Tibial artery (tissue), 4 donors: ENCODE data around the gene VCL.
A peak's percentile ranks its signal among the peaks of the same experiment; 100 is the strongest.

ENCODE experiments used
- DNase-seq, 2 donors: peaks; one replicate each; pipeline ENCODE4 v3.0.0-alpha.2; 2019
- H3K27ac ChIP-seq, 2 donors: fragments of 200-600 bp; sonication (generic) in 1 of 2; 1 replicate in 1 of 2; 2 replicates in 1 of 2; pipeline ENCODE4 v1.5.1; 2018 to 2019; ENCODE audit warnings: mild to moderate bottlenecking in 1 of 2
- H3K27me3 ChIP-seq, 2 donors: fragments of 200-600 bp; sonication (generic) in 1 of 2; one replicate each; pipeline versions ENCODE4 v1.5.1 to v1.6.0; 2016 to 2019
- H3K36me3 ChIP-seq, 3 donors: fragments of 200-600 bp; sonication (generic) in 2 of 3; one replicate each; pipeline ENCODE4 v1.5.1; 2016 to 2019; ENCODE audit warnings: mild to moderate bottlenecking in 2 of 3
- H3K4me1 ChIP-seq, 4 donors: fragments of 200-600 bp; sonication (generic) in 2 of 4; 1 replicate in 3 of 4; 2 replicates in 1 of 4; pipeline ENCODE4 v1.5.1; 2016 to 2019
- H3K4me3 ChIP-seq, 2 donors: fragments of 200-600 bp; sonication (generic) in 1 of 2; 1 replicate in 1 of 2; 2 replicates in 1 of 2; pipeline ENCODE4 v1.5.1; 2018 to 2019; ENCODE audit warnings: mild to moderate bottlenecking in 2 of 2
- H3K9me3 ChIP-seq, 3 donors: fragments of 200-600 bp; sonication (generic) in 1 of 3; one replicate each; pipeline ENCODE4 v1.5.1; 2016 to 2019
- CTCF ChIP-seq, 2 experiments: fragments of 200-600 bp in 1 of 2; fragments of 450-650 bp in 1 of 2; IDR thresholded peaks; one replicate each; pipeline ENCODE4 v1.5.1; 2017 to 2019; ENCODE audit warnings: antibody characterized with exemption in 2 of 2, mild to moderate bottlenecking in 1 of 2, moderate library complexity in 1 of 2
- intact Hi-C: fragments of 100-400 bp; cut with DNase I; formaldehyde crosslinking; loops from one replicate; pipeline ENCODE4 v1.15.0; 2023; ENCODE audit warnings: low total_unique reads

Gene VCL

DNA sequence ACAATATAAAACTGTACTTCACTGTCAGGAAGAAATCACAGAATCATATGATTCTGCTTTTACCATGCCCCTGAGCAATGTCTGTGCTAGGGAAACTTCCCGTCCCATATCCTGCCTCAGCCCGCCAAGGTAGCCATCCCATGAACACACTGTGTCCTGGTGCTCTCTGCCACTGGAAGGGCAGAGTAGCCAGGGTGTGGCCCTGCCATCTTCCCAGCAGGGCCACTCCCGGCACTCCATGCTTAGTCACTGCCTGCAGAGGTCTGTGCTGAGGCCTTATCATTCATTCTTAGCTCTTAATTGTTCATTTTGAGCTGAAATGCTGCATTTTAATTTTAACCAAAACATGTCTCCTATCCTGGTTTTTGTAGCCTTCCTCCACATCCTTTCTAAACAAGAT is 120.9 kb downstream of the VCL start:
- Histone ChIP-seq H3K4me3 (no peak overlapping the region), H3K4me1 (peaks cover 0 to 23% (median 5%) of the 10 kb centered on the region in 4 donors), H3K36me3 (peaks cover 62 to 90% (median 69%) of the 10 kb centered on the region in 3 donors), H3K27ac (peak overlapping the region in 1 of 2 donors; percentile 47), H3K27me3 (no peaks in the 10 kb centered on the region), H3K9me3 (no peaks in the 10 kb centered on the region)
- no peak for TF ChIP-seq CTCF (IDR thresholded peaks at IDR 0.05)
- no peak for DNase-seq
- intact Hi-C loops = no loop called here

DNA sequence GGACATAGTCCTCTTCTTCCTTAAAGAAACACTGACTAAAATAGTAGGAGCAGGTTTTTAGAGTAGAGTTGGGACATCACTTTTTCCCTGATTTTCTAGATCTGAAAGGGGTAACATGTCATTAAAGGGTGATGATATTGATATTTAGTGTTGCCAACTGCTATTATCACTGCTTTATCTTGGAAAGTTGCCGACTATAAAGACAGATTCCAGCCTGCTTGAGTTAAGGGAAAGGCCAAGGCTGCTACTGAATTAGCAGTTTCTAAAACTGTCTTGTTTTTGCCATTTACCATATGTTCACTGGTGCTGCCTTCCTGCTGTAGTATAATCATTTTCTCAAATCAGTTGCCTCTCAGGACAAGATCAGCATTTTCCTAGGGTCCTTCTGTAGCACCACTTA is 123.0 kb downstream of the VCL start:
- TF ChIP-seq CTCF (IDR thresholded peaks at IDR 0.05) = no peak
- DNase-seq = no peak
- Histone ChIP-seq H3K4me3 (no peak overlapping the region), H3K27me3 (no peaks in the 10 kb centered on the region), H3K9me3 (no peaks in the 10 kb centered on the region), H3K4me1 (peaks cover 0 to 23% (median 3%) of the 10 kb centered on the region in 4 donors), H3K36me3 (peaks cover 50 to 90% (median 69%) of the 10 kb centered on the region in 3 donors), H3K27ac (peak overlapping the region; percentile 11 to 30)
- intact Hi-C loops = no loop called here

- no peaks in the 10 kb centered on the region for H3K9me3 ChIP-seq
- peak overlapping the region; percentile 11 to 30 for H3K27ac ChIP-seq
- TF ChIP-seq CTCF (IDR thresholded peaks at IDR 0.05) = no peak
- peaks cover 50 to 90% (median 69%) of the 10 kb centered on the region in 3 donors for H3K36me3 ChIP-seq
- H3K27me3 ChIP-seq = no peaks in the 10 kb centered on the region
- no peak for DNase-seq
- H3K4me3 ChIP-seq = no peak overlapping the region
- intact Hi-C loops = no loop called here
- H3K4me1 ChIP-seq = peaks cover 0 to 23% (median 3%) of the 10 kb centered on the region in 4 donors
These were observed 123.5 kb downstream of the VCL start for GRCh38 chr10:74121368-74121767.

DNA sequence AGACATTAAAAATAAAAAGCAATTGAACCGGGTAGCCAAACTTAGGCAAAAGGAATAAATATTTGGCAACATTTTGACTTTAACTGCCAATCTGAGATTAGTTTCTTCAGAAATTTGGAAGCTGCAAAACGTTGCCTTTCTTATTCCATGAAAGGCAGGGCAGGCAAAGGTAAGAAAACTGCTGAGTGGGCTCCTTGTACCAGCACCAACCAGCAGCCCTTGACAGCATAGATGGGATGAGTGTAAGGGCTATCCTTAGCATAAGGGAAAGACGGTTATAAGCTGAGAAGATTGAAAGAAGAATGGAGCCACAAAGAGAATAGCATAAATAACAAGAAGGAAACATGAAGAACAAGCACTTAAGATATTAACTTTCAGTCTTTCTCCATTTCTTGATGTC is 124.1 kb downstream of the VCL start:
- Histone ChIP-seq H3K27me3 (no peaks in the 10 kb centered on the region), H3K9me3 (no peaks in the 10 kb centered on the region), H3K4me1 (peaks cover 0 to 23% (median 3%) of the 10 kb centered on the region in 4 donors), H3K4me3 (no peak overlapping the region), H3K27ac (no peak overlapping the region), H3K36me3 (peaks cover 51 to 88% (median 70%) of the 10 kb centered on the region in 3 donors)
- intact Hi-C loops = no loop called here
- TF ChIP-seq CTCF (IDR thresholded peaks at IDR 0.05) = no peak
- no peak for DNase-seq

GRCh38 chr10:74123081-74123480 is 125.2 kb downstream of the VCL start:
- TF ChIP-seq CTCF (IDR thresholded peaks at IDR 0.05) = no peak

More at GRCh38 chr10:74123081-74123480, 125.2 kb downstream of the VCL start:
- Histone ChIP-seq H3K4me3 (no peak overlapping the region), H3K27me3 (no peaks in the 10 kb centered on the region), H3K36me3 (peaks cover 44 to 88% (median 64%) of the 10 kb centered on the region in 3 donors), H3K27ac (no peak overlapping the region), H3K9me3 (no peaks in the 10 kb centered on the region), H3K4me1 (peaks cover 0 to 21% (median 3%) of the 10 kb centered on the region in 4 donors)
- DNase-seq = no peak
- intact Hi-C loops = no loop called here
